Activated B cell treated with CpG ODN at 0.5 μM for 24 hours (primary cell): ENCODE measurements around the gene SFSWAP. TPM values are rescaled to one million over a fixed set of nuclear protein-coding genes. Genes with fewer than 3 reads are reported as not detected.

Experiments used
- ATAC-seq: fragments of 200-7000 bp; cut with Tn5 transposase; one replicate; pipeline ENCODE4 v1.10.0; 2021; ENCODE audit warnings: low read depth, mild to moderate bottlenecking, moderate library complexity
- CTCF ChIA-PET: fragments of 350-600 bp; sonication (Branson Sonifier 250); formaldehyde crosslinking; loops from one replicate; lab custom pipeline; 2021; ENCODE audit warnings: antibody characterized with exemption; lab: Charles Lee
- POLR2A ChIA-PET: fragments of 350-600 bp; sonication (Branson Sonifier 250); formaldehyde crosslinking; loops from one replicate; lab custom pipeline; 2021; ENCODE audit warnings: antibody characterized with exemption; lab: Charles Lee
- DNase-seq: peaks from one replicate; pipeline ENCODE4 v3.0.0; 2022
- H3K27ac Mint-ChIP-seq: one replicate; pipeline ENCODE4 v1.8.0; 2020; ENCODE audit warnings: mixed read lengths
- H3K27me3 Mint-ChIP-seq: one replicate; pipeline ENCODE4 v1.8.0; 2021; ENCODE audit warnings: mixed read lengths
- H3K36me3 Mint-ChIP-seq: one replicate; pipeline ENCODE4 v1.8.0; 2021; ENCODE audit warnings: low read depth, mixed read lengths
- H3K4me1 Mint-ChIP-seq: one replicate; pipeline ENCODE4 v1.8.0; 2021; ENCODE audit warnings: mixed read lengths
- H3K4me3 Mint-ChIP-seq: one replicate; pipeline ENCODE4 v1.8.0; 2020; ENCODE audit warnings: mild to moderate bottlenecking, mixed read lengths
- H3K9me3 Mint-ChIP-seq: one replicate; pipeline ENCODE4 v1.8.0; 2020; ENCODE audit warnings: mixed read lengths
- CTCF ChIP-seq: fragments of 200-600 bp; IDR thresholded peaks from one replicate; pipeline ENCODE4 v1.8.0; 2022; ENCODE audit warnings: antibody characterized with exemption, mild to moderate bottlenecking
- intact Hi-C: fragments of 100-400 bp; cut with micrococcal nuclease; formaldehyde crosslinking; loops from one replicate; pipeline ENCODE4 v1.15.1; 2024
- total RNA-seq: library from RNA; stranded (reverse); gene quantifications from 2 replicates; pipeline ENCODE4 v1.2.3, GENCODE V29; 2022

SFSWAP gene
- total RNA-seq, 1 donor from 2014 or later: 88.0 TPM

DNA sequence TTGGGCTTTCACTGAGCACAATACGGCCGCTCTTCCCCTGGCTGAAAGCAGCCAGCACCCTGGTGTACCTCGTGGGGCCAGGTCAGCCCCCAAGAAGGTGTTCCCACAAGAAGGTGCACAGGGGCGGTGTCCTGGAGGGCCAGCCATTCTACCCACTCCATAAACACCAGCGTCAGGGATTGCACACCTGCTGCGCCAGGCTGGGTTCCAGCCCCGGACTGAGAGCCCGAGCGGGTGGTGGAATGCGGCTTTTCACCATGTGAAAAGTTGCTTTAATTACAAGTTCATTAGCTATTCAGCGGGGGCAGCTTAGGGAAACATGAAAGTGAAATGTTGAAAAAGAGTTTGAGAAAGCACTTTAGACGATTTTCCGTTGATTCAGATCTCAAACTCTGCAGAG, 99.8 kb downstream of the SFSWAP start:
- intact Hi-C loops: no loop called here
- peaks cover 4% of the 10 kb centered on the region for H3K9me3 Mint-ChIP-seq
- no peaks in the 10 kb centered on the region for H3K4me1 Mint-ChIP-seq
- H3K27me3 Mint-ChIP-seq: no peaks in the 10 kb centered on the region
- TF ChIP-seq CTCF: no peak
- ATAC-seq: no peak
- H3K36me3 Mint-ChIP-seq: no peaks in the 10 kb centered on the region
- POLR2A ChIA-PET: interaction anchor here (0.6 kb wide), 1 partner anchor 222 kb away, joined by 3 read pairs; no protein-coding TSS in a partner anchor
- CTCF ChIA-PET: no interaction called here
- no peak overlapping the region for H3K27ac Mint-ChIP-seq
- H3K4me3 Mint-ChIP-seq: no peak overlapping the region
- no peak for DNase-seq

DNA sequence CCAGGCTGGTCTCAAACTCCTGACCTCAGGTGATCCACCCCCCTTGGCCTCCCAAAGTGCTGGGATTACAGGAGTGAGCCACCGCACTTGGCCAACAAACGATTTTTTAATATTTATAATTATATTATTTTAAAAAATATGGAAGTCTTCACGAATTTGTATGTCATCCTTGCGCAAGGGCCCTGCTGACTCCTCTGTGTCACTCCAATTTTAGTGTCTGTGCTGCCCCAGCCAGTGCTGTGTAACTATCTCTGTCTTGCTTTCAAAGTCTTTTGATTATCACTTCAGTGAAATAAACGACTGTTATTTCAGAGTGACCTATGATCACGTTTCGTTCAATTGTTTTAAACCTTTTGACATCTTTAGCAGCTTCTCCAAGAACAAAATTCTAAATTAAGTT, 104.2 kb downstream of the SFSWAP start:
- ChIA-PET POLR2A (no interaction called here), CTCF (interaction anchor here (0.6 kb wide), 1 partner anchor 32 kb away, joined by 4 read pairs; no protein-coding TSS in a partner anchor)
- no peaks in the 10 kb centered on the region for H3K27me3 Mint-ChIP-seq
- no peak overlapping the region for H3K27ac Mint-ChIP-seq
- peaks cover 21% of the 10 kb centered on the region for H3K4me1 Mint-ChIP-seq
- H3K9me3 Mint-ChIP-seq: peaks cover 4% of the 10 kb centered on the region
- no peak overlapping the region for H3K4me3 Mint-ChIP-seq
- no peak for TF ChIP-seq CTCF
- no peak for ATAC-seq
- no peaks in the 10 kb centered on the region for H3K36me3 Mint-ChIP-seq
- intact Hi-C loops: no loop called here
- no peak for DNase-seq

- CTCF ChIA-PET: no interaction called here
Observed at GRCh38 chr12:131816495-131816894, 105.6 kb downstream of the SFSWAP start.

GRCh38 chr12:131817241-131817640, 106.4 kb downstream of the SFSWAP start:
- ChIA-PET CTCF (no interaction called here), POLR2A (interaction anchor here (0.6 kb wide), 1 partner anchor 90 kb away, joined by 3 read pairs; no protein-coding TSS in a partner anchor)
- no peaks in the 10 kb centered on the region for H3K27me3 Mint-ChIP-seq
- peaks cover 38% of the 10 kb centered on the region for H3K4me1 Mint-ChIP-seq
- H3K36me3 Mint-ChIP-seq: no peaks in the 10 kb centered on the region
- H3K4me3 Mint-ChIP-seq: no peak overlapping the region
- no peak for ATAC-seq
- no peak overlapping the region for H3K27ac Mint-ChIP-seq
- no peak for DNase-seq
- intact Hi-C loops: no loop called here
- TF ChIP-seq CTCF: no peak
- peaks cover 4% of the 10 kb centered on the region for H3K9me3 Mint-ChIP-seq

More at GRCh38 chr12:131816495-131816894, 105.6 kb downstream of the SFSWAP start:
- Mint-ChIP-seq H3K4me1 (peaks cover 32% of the 10 kb centered on the region), H3K36me3 (no peaks in the 10 kb centered on the region), H3K27ac (peak overlapping the region; percentile 8), H3K9me3 (peaks cover 4% of the 10 kb centered on the region), H3K27me3 (no peaks in the 10 kb centered on the region), H3K4me3 (no peak overlapping the region)
- TF ChIP-seq CTCF: no peak
- ATAC-seq: no peak
- intact Hi-C loops: no loop called here
- DNase-seq: no peak
- POLR2A ChIA-PET: interaction anchor here (0.6 kb wide), 1 partner anchor 90 kb away, joined by 3 read pairs; no protein-coding TSS in a partner anchor

DNA sequence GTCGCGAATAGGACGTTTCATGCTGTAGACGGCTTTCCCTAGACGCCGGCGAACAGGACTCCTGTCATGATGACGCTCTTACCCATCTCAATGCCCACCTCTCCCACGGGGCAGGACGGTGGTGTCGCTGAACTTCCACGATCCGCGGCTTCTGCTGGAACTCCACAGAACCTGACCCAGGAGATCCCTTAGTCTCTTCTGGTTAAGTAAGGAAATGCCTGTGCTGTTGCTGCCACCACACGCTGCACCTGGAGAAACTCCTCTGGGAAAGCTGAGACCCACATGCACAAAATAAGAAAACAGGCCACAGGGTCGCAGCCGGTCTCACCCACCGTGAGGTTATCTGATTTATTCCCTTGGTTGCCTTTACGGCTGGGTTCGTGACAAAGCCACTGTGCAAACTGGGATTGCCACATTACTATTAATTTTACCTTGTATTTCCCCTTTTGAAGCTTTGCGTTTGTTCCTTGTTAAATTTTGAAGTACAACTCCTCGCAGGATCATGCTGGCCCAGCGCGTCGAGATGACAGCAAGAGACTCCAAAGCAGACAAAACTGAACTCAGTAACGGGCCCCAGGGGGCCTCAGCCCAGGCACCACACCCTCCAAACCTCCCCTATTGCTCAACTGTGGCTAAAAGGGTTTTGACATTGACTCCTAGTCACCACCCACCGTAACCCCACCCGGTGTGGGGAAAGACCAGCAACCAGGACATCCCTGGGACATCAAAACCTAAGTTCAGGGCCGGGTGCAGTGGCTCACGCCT, 108.1 kb downstream of the SFSWAP start:
- peak; percentile 81 for ATAC-seq
- no peaks in the 10 kb centered on the region for H3K9me3 Mint-ChIP-seq
- POLR2A ChIA-PET: interaction anchor here (2.9 kb wide), 1 partner anchor 44 kb away, joined by 16 read pairs; no protein-coding TSS in a partner anchor
- peak overlapping the region; percentile 68 for H3K27ac Mint-ChIP-seq
- H3K4me3 Mint-ChIP-seq: peak overlapping the region; percentile 52
- no peak for TF ChIP-seq CTCF
- no peaks in the 10 kb centered on the region for H3K36me3 Mint-ChIP-seq
- no peak for DNase-seq
- intact Hi-C loops: no loop called here
- CTCF ChIA-PET: interaction anchor here (1.3 kb wide), 1 partner anchor 64 kb away, joined by 3 read pairs; no protein-coding TSS in a partner anchor
- peaks cover 41% of the 10 kb centered on the region for H3K4me1 Mint-ChIP-seq
- no peaks in the 10 kb centered on the region for H3K27me3 Mint-ChIP-seq
